ENCODE data around the gene MGST2. TPM values are rescaled to one million over a fixed set of nuclear protein-coding genes. Genes with fewer than 3 reads are reported as not detected.

The MGST2 gene
- total RNA-seq, 3 donors from 2014 or later (not counting 1 experiment from before 2014, with no cell fraction given), result 7.8 to 17.0 (median 10.9) TPM

DNA sequence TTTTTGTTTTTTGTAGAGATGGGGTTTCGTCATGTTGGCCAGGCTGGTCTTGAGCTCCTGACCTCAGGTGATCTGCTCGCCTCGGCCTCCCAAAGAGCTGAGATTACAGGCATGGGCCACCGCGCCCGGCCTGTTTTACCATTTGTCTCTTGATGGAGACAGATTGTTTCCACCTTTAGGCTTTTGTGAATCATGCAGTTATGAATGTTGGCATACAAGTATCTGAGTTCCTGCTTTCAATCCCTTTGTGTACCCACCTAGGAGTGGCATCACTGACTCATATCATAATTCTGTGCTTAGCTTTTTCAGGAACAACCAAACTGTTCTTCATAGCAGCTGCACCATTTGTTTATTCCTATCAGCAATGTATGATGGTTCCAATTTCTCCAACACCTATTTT, 20.2 kb upstream of the MGST2 start:
- intact Hi-C loops (cut with micrococcal nuclease), result no loop called here
- Histone ChIP-seq H3K4me3 (ENCODE audit: low read length) (no peak overlapping the region), H3K4me1 (ENCODE audit: control insufficient read depth, insufficient read depth, low read length) (no peaks in the 10 kb centered on the region), H3K27me3 (ENCODE audit: control insufficient read depth, insufficient read depth, low read length) (no peaks in the 10 kb centered on the region), H3K36me3 (ENCODE audit: control insufficient read depth, insufficient read depth, low read length) (no peaks in the 10 kb centered on the region), H3K27ac (ENCODE audit: low read length) (no peak overlapping the region), H3K9me3 (ENCODE audit: control insufficient read depth, insufficient read depth, low read length) (no peaks in the 10 kb centered on the region)
- Mint-ChIP-seq H3K4me1 (no peaks in the 10 kb centered on the region), H3K9me3 (no peaks in the 10 kb centered on the region), H3K36me3 (no peaks in the 10 kb centered on the region), H3K27me3 (ENCODE audit: low read depth in 2 of 2) (peaks cover 7% of the 10 kb centered on the region in 2 donors), H3K27ac (no peak overlapping the region), H3K4me3 (no peak overlapping the region)
- TF ChIP-seq, protein P1, sequence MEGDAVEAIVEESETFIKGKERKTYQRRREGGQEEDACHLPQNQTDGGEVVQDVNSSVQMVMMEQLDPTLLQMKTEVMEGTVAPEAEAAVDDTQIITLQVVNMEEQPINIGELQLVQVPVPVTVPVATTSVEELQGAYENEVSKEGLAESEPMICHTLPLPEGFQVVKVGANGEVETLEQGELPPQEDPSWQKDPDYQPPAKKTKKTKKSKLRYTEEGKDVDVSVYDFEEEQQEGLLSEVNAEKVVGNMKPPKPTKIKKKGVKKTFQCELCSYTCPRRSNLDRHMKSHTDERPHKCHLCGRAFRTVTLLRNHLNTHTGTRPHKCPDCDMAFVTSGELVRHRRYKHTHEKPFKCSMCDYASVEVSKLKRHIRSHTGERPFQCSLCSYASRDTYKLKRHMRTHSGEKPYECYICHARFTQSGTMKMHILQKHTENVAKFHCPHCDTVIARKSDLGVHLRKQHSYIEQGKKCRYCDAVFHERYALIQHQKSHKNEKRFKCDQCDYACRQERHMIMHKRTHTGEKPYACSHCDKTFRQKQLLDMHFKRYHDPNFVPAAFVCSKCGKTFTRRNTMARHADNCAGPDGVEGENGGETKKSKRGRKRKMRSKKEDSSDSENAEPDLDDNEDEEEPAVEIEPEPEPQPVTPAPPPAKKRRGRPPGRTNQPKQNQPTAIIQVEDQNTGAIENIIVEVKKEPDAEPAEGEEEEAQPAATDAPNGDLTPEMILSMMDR (IDR thresholded peaks at IDR 0.05), result no peak
- 97% methylated on average over 6 of the region's 6 CpGs for WGBS (ENCODE audit: insufficient coverage)
- DNase-seq, result no peak
- ATAC-seq, result no peak

DNA sequence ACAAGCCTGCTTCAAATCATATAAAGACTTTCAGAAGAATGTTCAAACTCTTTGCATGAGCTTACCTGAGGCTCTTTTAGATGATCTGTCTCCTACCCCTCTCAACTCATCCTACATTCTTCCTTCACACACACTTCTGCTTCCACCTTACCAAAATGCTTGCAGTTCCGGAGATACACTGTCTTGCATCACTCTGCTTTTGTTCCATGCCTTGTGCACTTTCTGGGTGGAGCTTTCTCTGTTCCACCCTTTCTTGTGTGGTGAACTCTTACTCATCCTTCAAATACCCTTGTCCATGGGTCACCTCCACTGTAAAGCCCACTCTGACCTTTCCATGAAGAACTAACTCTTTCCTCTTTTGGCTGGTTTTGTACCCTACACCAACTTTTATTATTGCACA, 18.4 kb upstream of the MGST2 start:
- H3K27me3 Mint-ChIP-seq (ENCODE audit: low read depth in 2 of 2), result peaks cover 7 to 13% of the 10 kb centered on the region in 2 donors
- no peak overlapping the region for H3K4me3 ChIP-seq (ENCODE audit: low read length)
- no peaks in the 10 kb centered on the region for H3K9me3 Mint-ChIP-seq
- no peaks in the 10 kb centered on the region for H3K9me3 ChIP-seq (ENCODE audit: control insufficient read depth, insufficient read depth, low read length)
- peaks cover 5 to 10% of the 10 kb centered on the region in 2 donors for H3K4me1 Mint-ChIP-seq
- peaks cover 3% of the 10 kb centered on the region for H3K4me1 ChIP-seq (ENCODE audit: control insufficient read depth, insufficient read depth, low read length)
- DNase-seq (no peak), ATAC-seq (no peak)
- H3K36me3 ChIP-seq (ENCODE audit: control insufficient read depth, insufficient read depth, low read length), result no peaks in the 10 kb centered on the region
- H3K27me3 ChIP-seq (ENCODE audit: control insufficient read depth, insufficient read depth, low read length), result no peaks in the 10 kb centered on the region
- intact Hi-C loops (cut with micrococcal nuclease), result no loop called here
- no peak overlapping the region for H3K4me3 Mint-ChIP-seq
- H3K27ac Mint-ChIP-seq, result no peak overlapping the region
- H3K27ac ChIP-seq (ENCODE audit: low read length), result no peak overlapping the region
- TF ChIP-seq, protein P1 (IDR thresholded peaks at IDR 0.05), result no peak
- H3K36me3 Mint-ChIP-seq, result no peaks in the 10 kb centered on the region
- WGBS (ENCODE audit: insufficient coverage), result 88% methylated on average over 1 of the region's 1 CpG

DNA sequence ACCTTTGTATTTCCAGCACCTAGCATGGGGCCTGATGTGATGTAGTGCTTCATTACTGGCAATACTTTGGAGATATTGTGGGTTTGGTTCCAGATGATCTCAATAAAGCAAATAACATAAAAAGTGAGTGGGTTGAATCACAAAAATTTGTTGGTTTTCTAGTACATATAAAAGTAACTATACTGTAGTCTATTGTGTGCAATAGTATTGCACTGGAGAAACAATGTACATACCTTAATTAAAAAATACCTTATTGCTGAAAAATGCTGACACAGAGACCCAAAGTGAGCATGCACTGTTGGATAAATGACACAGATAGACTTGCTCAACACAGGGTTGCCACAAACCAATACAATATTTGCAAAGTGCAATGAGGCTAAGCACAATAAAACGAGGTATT, 17.7 kb upstream of the MGST2 start:
- Mint-ChIP-seq H3K4me1 (peaks cover 5 to 10% of the 10 kb centered on the region in 2 donors), H3K27me3 (ENCODE audit: low read depth in 2 of 2) (peaks cover 7 to 16% of the 10 kb centered on the region in 2 donors), H3K27ac (no peak overlapping the region), H3K36me3 (no peaks in the 10 kb centered on the region), H3K4me3 (no peak overlapping the region), H3K9me3 (no peaks in the 10 kb centered on the region)
- Histone ChIP-seq H3K4me1 (ENCODE audit: control insufficient read depth, insufficient read depth, low read length) (peaks cover 3% of the 10 kb centered on the region), H3K4me3 (ENCODE audit: low read length) (no peak overlapping the region), H3K27ac (ENCODE audit: low read length) (no peak overlapping the region), H3K27me3 (ENCODE audit: control insufficient read depth, insufficient read depth, low read length) (no peaks in the 10 kb centered on the region), H3K9me3 (ENCODE audit: control insufficient read depth, insufficient read depth, low read length) (no peaks in the 10 kb centered on the region), H3K36me3 (ENCODE audit: control insufficient read depth, insufficient read depth, low read length) (no peaks in the 10 kb centered on the region)
- DNase-seq, result no peak
- no peak for ATAC-seq
- TF ChIP-seq, protein P1 (IDR thresholded peaks at IDR 0.05), result no peak
- WGBS (ENCODE audit: insufficient coverage), result 94% methylated on average over 1 of the region's 1 CpG
- intact Hi-C loops (cut with micrococcal nuclease), result no loop called here
